Anterior cingulate cortex (tissue), 58 donors: ENCODE results near the gene DMAC1.

Experiments
- DNase-seq, 58 donors: peaks; one replicate each; lab custom pipeline; 2025; lab: John Stamatoyannopoulos, UW

DMAC1 gene

GRCh38 chr9:7784472-7784871 is 15.1 kb downstream of the DMAC1 start:
- DNase-seq, result no peak

- DNase-seq, result no peak
Measured at GRCh38 chr9:7783635-7784063, 15.9 kb downstream of the DMAC1 start.

GRCh38 chr9:7782400-7783120 is 17.0 kb downstream of the DMAC1 start:
- DNase-seq, result no peak

GRCh38 chr9:7780261-7780988 is 19.2 kb downstream of the DMAC1 start:
- DNase-seq, result peak in 3 of 58 donors; percentile 7 to 48 (median 27)

- no peak for DNase-seq
Measured at GRCh38 chr9:7778851-7779600, 20.6 kb downstream of the DMAC1 start.

- DNase-seq, result no peak
Measured at GRCh38 chr9:7777771-7778170, 21.8 kb downstream of the DMAC1 start.

GRCh38 chr9:7770111-7770510 is 29.5 kb downstream of the DMAC1 start:
- DNase-seq, result peak in 7 of 58 donors; percentile 3 to 35 (median 13)

- DNase-seq, result no peak
Measured at GRCh38 chr9:7762600-7762999, 37.0 kb downstream of the DMAC1 start.

- no peak for DNase-seq
Measured at GRCh38 chr9:7760014-7760415, 39.6 kb downstream of the DMAC1 start.

GRCh38 chr9:7756088-7756487 is 43.5 kb downstream of the DMAC1 start:
- no peak for DNase-seq

- DNase-seq, result no peak
Measured at GRCh38 chr9:7752481-7752880, 47.1 kb downstream of the DMAC1 start.
